ENCODE measurements around the gene TAS1R3.

The TAS1R3 gene

DNA sequence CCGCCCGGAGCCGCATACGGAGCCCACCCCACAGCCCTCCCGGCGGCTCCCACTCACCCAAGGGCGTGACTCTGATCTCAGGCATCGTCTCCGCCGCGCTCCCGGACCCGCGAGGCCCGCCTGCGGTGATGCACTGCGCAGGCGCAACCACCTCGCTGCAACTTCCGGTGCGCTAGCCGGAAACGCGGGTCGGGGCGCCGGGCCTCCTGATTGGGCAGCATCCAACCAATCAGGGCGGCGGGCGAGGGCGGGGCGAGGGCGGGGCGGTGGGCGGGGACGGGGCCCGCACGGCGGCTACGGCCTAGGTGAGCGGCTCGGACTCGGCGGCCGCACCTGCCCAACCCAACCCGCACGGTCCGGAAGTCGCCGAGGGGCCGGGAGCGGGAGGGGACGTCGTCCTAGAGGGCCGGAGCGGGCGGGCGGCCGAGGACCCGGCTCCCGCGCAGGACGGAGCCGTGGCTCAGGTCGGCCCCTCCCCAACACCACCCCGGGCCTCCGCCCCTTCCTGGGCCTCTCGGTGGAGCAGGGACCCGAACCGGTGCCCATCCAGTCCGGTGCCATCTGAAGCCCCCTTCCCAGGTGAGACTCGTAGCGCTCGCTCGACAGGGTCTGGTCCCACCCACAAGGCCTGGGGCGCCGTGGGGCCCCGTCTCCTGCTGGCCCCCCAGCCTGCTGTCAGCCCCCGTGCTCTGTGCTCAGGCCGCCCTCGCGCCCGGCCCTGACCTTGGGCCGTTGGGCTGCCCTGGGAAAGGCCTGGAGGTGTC lies 6.4 kb upstream of the TAS1R3 start, which contains the start of the genes CPTP and INTS11:
TSS of gene CPTP (plus strand) at position 279 of the 764 bp plus-strand sequence. CDS start 2,109 bp downstream, outside the sequence.
TSS of gene INTS11 (minus strand) at position 137 of the 764 bp plus-strand sequence. CDS start at position 85, 52 bp downstream.
- peak; percentile 97 for DNase-seq

DNA sequence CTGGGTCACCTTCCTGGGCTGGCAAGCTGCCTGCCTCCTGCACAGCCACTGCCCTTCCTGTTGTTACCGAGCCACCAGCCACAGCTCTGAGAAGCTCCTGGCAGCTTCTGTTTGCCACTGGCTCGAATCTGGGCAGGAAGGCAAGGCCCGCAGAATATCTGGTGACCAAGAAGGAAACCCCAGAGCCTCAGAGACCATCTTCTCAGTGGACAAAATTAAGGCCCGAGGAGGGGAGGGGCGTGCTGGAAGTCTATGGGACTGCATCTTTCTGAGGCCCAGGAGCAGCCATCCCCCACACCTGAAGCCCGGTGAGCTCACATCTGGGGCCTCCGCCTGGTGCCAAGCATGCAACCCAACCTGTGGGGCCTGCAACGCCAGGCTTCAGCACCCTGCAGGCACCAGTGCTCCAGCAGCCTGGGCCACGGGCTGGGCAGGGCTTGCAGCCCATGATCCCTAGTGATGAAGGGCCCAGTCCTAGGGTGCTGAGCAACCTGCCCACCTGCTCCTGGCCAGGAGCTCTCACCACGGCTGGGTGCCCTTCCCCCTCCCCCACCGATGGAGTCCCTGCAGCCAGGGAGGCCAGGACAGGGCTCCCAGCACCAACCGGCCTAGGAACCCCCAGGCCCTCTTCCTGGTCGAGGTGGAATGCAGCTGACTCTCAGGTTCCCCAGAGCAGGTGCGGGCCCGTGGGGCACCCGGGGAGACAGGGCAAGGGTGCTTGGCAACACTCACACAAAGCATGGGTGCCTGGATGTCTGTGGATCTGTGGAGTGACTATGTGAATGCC lies 5.6 kb upstream of the TAS1R3 start:
- no peak for DNase-seq

DNA sequence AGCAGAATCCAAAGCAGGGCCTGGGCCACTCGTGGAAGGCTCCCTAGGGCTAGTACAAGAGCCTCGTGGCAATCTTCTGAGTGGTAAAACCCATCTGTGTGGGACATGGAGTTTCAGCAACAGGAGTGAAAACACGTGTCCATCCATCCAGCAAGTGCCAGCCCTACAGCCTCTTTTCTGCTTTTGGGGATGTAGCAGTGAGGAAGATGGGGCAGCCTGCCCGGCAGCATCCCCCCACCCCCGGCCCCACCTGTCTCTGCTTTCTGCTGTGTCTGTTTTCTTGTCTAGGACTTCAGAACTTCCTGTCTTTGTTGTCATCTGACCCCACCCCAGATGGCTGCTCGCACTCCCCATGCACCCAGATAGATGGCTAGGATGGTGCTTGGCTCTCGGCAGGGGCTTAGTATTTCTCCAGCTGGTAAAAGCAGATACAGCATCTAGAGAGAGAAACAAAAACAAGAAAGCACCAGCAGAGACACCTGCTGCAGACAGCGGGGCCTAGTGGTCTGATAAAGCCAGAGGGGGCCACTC lies 4.9 kb upstream of the TAS1R3 start:
- no peak for DNase-seq

DNA sequence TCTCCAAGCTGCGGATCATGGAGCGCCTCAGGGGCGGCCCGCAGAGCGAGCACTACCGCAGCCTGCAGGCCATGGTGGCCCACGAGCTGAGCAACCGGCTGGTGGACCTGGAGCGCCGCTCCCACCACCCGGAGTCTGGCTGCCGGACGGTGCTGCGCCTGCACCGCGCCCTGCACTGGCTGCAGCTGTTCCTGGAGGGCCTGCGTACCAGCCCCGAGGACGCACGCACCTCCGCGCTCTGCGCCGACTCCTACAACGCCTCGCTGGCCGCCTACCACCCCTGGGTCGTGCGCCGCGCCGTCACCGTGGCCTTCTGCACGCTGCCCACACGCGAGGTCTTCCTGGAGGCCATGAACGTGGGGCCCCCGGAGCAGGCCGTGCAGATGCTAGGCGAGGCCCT lies 3.8 kb upstream of the TAS1R3 start:
- no peak for DNase-seq

DNA sequence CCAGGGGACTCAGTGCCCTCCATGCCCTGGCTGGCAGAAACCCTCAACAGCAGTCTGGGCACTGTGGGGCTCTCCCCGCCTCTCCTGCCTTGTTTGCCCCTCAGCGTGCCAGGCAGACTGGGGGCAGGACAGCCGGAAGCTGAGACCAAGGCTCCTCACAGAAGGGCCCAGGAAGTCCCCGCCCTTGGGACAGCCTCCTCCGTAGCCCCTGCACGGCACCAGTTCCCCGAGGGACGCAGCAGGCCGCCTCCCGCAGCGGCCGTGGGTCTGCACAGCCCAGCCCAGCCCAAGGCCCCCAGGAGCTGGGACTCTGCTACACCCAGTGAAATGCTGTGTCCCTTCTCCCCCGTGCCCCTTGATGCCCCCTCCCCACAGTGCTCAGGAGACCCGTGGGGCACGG lies 2.8 kb upstream of the TAS1R3 start:
- DNase-seq = no peak

DNA sequence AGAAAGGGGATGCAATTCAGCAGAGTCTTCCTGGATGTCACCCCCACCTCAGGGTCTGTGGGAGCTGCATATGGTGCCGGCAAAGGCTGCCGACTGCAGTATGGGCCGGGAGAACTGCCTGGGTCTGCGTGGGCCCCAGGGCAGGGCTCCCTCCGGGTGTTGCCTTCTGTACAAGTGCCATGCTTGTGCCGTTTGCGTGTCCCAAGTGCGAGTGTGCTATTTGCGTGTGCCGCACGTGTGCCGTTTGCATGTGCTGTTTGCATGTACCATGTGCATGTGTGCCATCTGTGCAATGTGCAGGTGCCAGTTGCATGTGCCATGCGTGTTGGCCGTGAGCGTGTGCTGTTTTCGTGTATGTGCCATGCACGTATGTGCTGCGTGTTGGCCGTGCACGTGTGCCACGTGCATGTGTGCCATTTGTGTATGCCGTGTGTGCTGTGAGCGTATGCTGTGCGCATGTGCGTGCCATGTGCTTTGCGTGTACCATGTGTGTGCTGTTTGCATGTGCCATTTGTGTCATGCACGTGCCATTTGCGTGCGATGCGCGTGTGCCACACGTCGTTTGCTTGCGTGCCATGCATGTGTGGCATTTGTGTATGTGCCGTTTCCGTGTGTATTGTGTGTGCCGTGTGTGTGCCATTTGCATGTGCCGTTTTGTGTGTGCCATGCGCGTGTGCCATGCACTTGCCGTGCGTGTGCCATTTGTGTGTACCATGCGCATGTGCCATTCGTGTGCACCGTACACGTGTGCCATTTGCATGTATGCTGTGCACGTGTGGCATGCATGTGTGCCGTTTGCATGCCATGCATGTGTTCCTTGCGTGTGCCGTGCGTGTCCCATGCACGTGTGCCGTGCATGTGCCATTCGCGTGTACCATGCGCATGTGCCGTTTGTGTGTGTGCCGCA lies 1.5 kb upstream of the TAS1R3 start:
- DNase-seq = no peak

DNA sequence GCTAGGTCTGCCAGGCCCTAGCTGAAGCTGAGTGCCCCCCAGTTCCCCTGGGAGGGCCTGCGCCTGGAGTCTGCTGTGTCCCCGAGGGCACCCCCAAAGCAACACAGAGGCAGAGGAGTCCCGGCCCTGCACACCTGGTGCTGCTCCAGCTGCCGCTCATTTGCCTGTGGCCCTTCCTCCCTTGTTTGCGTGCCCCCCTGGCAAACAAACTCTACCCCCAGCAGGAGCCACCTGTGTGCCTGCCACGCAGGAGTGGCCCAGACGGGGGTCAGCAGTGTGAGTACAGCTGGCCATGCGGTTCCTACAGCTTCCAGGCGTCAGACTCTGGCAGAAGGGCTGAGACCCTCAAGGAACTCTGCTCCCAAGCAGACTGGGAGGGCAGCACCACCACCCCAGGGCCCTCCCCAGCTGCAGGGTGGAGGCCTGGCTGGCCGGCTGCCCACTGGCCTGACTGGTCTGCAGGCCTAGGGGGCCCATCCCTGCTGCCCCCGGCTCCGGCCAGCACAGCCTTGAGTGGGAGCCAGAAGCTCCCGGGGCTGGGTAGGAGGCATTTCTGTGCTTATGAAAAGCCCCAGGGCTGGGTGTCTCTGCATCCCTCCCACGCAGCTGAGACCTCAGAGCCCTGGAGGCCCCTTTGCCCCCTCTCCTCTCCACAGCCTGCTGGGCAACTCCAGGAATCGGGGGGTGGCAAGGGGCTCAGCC lies 563 bp upstream of the TAS1R3 start:
- no peak for DNase-seq

DNA sequence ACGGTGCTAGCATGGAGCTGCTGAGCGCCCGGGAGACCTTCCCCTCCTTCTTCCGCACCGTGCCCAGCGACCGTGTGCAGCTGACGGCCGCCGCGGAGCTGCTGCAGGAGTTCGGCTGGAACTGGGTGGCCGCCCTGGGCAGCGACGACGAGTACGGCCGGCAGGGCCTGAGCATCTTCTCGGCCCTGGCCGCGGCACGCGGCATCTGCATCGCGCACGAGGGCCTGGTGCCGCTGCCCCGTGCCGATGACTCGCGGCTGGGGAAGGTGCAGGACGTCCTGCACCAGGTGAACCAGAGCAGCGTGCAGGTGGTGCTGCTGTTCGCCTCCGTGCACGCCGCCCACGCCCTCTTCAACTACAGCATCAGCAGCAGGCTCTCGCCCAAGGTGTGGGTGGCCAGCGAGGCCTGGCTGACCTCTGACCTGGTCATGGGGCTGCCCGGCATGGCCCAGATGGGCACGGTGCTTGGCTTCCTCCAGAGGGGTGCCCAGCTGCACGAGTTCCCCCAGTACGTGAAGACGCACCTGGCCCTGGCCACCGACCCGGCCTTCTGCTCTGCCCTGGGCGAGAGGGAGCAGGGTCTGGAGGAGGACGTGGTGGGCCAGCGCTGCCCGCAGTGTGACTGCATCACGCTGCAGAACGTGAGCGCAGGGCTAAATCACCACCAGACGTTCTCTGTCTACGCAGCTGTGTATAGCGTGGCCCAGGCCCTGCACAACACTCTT lies 1.1 kb downstream of the TAS1R3 start:
- DNase-seq = no peak

DNA sequence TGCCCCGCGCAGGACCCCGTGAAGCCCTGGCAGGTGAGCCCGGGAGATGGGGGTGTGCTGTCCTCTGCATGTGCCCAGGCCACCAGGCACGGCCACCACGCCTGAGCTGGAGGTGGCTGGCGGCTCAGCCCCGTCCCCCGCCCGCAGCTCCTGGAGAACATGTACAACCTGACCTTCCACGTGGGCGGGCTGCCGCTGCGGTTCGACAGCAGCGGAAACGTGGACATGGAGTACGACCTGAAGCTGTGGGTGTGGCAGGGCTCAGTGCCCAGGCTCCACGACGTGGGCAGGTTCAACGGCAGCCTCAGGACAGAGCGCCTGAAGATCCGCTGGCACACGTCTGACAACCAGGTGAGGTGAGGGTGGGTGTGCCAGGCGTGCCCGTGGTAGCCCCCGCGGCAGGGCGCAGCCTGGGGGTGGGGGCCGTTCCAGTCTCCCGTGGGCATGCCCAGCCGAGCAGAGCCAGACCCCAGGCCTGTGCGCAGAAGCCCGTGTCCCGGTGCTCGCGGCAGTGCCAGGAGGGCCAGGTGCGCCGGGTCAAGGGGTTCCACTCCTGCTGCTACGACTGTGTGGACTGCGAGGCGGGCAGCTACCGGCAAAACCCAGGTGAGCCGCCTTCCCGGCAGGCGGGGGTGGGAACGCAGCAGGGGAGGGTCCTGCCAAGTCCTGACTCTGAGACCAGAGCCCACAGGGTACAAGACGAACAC lies 1.8 kb downstream of the TAS1R3 start:
- DNase-seq = no peak

DNA sequence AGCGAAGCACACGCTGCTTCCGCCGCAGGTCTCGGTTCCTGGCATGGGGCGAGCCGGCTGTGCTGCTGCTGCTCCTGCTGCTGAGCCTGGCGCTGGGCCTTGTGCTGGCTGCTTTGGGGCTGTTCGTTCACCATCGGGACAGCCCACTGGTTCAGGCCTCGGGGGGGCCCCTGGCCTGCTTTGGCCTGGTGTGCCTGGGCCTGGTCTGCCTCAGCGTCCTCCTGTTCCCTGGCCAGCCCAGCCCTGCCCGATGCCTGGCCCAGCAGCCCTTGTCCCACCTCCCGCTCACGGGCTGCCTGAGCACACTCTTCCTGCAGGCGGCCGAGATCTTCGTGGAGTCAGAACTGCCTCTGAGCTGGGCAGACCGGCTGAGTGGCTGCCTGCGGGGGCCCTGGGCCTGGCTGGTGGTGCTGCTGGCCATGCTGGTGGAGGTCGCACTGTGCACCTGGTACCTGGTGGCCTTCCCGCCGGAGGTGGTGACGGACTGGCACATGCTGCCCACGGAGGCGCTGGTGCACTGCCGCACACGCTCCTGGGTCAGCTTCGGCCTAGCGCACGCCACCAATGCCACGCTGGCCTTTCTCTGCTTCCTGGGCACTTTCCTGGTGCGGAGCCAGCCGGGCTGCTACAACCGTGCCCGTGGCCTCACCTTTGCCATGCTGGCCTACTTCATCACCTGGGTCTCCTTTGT lies 2.6 kb downstream of the TAS1R3 start:
- DNase-seq = no peak

DNA sequence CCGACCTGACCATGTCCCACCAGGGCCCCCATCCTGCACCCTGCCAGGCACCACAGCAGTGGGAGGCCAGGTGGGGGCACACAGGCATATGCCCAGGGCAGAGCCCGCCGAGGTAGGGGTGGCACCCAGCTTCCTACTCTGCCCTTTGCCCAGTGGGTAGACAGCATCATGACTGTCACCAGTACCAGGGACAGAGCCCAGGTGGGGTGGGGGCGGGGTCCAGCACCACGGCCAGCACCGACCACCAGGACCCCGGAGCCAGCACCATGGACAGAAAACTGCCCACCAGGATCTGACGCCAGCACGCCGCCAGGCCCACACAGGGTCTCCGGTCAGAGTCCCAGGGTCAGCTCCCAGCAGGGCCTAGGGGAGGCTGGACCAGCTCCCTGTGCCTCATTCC lies 3.8 kb downstream of the TAS1R3 start:
- DNase-seq = no peak

DNA sequence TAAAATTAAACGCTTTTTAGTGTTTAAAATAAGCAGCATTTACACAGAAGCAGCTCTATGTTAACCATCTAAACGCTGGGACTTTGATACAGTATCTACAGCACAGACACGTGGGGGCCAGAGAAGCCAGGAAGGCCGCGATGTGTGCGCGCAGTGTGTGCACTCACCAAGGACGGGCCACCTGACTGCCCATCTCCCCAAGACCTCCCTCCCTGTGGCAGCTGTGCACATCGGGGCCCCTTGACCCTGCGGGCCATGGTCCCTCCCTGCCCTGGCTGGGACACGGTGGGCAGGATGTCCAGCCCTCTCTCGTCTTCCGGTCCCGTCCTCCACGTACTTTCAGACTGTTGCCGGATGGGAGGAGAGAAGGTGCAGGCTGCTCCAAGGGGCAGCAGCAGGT lies 4.2 kb downstream of the TAS1R3 start:
- no peak for DNase-seq

DNA sequence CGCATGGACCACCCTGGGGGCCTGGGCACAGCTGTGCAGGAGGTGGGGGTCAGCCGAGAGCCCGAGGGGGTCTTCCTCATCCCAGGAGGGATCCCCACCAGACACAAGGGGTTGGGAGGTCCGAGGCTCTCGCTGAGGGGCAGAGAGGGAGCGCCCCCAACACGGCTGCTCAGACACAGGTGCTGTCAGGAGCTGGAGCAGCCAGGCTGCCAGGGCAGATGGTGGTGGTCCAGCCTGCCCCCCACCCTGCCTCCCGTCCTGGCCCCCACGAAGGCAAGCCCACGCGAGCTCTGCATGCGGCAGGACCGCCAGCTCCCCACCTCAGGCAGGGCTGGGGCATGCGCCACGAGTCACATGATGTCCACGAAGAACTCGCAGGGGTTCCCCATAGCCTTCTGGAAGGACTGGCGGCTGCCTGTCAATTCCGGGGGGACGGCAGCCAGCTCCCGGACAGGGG lies 4.7 kb downstream of the TAS1R3 start:
- DNase-seq = no peak

DNA sequence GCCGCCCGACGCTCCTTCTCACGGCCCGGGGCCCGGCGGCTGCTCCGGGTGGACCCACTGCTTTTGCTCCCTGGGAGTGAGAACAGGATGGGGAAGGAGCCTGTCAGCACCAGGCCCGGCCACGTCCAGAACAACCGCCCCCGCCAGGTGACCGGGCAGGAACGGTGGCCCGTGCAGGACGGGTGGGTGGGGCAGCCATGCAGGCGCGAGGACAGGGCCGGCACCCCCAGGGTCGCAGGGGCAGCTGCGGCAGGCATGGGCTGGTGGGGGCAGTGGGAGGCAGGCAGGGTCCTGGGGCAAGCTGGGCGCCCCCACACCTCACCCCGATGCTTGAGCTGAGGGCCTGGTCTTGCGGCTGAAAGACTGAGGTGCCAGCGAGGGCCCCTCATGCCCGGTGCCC lies 5.4 kb downstream of the TAS1R3 start:
- DNase-seq = no peak

DNA sequence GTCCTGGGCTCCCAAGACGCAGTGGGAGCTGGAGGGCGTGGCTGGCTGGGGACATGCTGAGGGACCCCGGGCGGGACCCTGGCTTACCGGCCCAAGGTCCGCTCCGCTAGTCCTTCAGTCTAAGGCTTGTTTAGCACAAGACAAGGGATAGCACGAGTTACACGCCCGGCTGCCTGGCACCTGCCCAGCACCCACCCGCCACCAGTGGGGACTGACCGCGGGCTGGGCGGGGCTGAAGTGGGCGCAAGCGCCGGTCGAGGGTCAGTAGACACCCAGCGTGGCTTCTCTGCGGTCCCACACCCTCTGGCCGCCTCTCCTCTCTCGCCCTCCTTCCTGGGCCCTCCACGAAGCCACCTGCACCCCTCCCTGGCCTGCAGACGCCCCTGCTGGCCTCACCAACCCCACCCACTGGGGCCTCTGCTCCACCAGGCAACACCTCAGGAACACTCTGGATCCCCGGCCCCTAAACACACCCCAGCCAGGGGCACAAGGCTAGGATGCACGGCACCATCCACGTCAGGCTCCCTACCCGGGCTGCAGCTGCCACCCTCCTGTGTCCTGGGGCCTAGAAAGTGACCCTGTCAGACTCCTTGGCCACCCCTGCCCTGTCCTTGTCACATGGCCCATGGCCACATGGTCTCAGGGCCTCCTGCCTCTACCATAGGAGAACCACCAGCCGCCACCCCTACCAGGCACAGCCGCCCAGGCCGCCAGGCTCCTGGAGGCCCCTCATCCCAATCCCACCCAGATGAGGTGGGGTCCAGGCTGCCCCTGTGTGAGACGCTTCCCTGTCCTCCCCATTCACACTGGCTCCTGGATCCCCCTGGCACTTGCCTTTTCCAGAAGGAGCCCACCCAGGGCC lies 6.1 kb downstream of the TAS1R3 start:
- DNase-seq = no peak

DNA sequence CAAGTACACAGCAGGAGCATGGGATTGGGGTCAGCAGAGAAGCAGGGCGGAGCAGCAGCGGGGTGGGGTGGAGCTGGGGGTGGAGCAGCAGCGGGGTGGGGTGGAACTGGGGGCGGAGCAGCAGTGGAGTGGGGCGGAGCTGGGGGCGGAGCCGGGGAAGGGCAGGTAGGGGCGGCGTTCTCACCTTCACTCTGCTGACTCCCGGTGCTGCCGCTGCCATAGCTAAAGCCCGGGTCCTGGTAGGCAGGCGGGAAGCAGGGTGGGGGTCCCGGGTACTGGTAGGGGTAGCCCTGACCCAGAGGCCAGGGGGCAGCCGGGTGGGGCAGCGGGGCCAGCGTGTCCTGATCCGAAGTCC lies 6.7 kb downstream of the TAS1R3 start:
- peak; percentile 49 for DNase-seq

DNA sequence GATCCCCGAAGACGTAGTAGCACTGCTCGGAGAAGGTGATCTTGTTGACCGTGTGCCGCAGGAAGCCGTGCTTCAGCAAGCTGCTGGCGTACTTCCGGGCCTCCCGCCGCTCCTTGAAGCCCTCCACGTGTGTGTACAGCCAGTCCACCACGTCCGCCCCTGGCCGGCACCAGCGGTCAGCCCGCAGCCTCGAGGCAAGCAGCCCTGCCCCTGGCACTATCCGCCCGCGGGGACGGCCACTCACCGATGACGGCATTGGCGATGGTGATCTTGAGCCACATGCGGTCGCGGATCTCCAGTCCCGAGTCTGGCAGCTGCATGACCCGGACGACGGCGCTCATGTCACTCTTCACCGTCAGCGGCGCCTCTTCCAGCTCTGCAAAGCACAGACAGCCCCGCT lies 7.2 kb downstream of the TAS1R3 start:
- DNase-seq = no peak

DNA sequence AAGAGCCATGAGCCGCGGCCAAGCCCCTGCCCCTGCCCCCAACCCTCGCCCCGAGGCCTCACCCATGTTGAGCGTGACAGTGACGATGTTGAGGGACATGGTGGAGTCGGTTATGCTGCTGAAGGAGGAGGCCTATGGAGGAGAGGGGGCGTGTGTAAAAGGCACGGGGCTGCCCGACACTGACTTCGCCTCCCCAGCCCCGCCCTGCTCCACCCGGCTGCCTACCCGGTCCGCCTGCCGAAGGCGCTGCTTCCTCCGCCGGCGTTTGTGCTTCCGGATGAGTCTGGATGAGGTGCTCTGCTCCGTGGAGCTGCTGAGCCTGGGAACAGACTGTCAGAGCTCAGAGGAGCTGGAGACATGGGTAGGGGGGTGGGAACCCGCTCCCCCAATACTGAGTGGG lies 9.1 kb downstream of the TAS1R3 start:
- no peak for DNase-seq
